ENCODE measurements around the gene HDDC2. TPM values are rescaled to one million over a fixed set of nuclear protein-coding genes. Genes with fewer than 3 reads are reported as not detected.

The HDDC2 gene
- total RNA-seq, 1 experiment from 2014 or later: 96.8 TPM

DNA sequence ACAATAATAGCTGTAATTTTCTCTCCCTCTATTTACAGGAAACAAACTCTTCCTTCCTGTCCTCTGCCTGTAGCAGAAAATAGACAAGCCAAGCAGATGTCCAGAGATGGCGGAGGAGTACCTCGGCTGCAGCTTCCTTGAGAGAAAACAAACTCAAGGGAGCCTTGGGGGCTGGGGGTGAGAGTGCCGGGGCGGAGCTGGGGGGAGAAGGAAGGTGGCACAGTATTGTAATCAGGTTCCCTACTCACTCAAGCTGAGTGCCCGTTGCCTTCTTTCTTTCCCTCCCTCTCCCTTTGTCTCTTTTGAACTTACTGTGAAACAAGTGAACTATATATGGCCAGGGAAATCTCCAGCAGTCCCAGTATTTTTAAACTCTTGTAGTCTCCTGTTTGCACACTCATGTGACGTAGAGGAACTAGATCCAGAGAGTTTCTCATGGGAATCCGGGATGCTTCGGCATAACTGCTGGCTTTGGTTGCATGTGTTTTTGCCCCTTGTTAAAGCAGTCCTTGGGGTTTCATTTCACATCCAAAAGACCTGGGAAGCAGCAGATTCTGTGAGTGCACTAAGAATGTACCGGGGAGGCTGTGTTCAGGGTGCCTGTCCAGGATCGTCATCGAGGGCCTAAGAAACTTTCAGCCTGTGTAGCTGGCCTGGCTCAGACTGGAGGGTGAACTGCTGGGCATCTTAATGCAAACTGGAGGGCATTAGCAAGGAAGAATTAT, 44.6 kb upstream of the HDDC2 start:
- Histone ChIP-seq H2AFZ (ENCODE audit: low read length) (no peak overlapping the region), H3K27me3 (ENCODE audit: low read length) (peaks cover 57% of the 10 kb centered on the region), H3K9me3 (ENCODE audit: low read length) (no peaks in the 10 kb centered on the region), H3K4me2 (ENCODE audit: low read length) (no peak overlapping the region), H4K20me1 (ENCODE audit: low read length) (no peaks in the 10 kb centered on the region), H3K27ac (ENCODE audit: low read length) (no peak overlapping the region), H3K79me2 (ENCODE audit: low read length) (no peaks in the 10 kb centered on the region), H3K9me2 (replicated peaks; ENCODE audit: low read length) (no peaks in the 10 kb centered on the region), H3F3A (ENCODE audit: low read length, unreplicated experiment) (no peaks in the 10 kb centered on the region), H3K9ac (ENCODE audit: low read length) (no peak overlapping the region), H3K36me3 (ENCODE audit: low read depth, low read length) (no peaks in the 10 kb centered on the region), H3K4me1 (ENCODE audit: insufficient read depth, low read length) (no peaks in the 10 kb centered on the region), H3K4me3 (ENCODE audit: low read length) (no peak overlapping the region)
- ChIA-PET CTCF (no interaction called here), POLR2A (ENCODE audit: unreplicated experiment) (no interaction called here)
- intact Hi-C loops (cut with micrococcal nuclease): no loop called here
- BruUV-seq (replicated peaks): no TSS peak
- no peak for DNase-seq
- no peak for ATAC-seq
- TF ChIP-seq, protein P1, sequence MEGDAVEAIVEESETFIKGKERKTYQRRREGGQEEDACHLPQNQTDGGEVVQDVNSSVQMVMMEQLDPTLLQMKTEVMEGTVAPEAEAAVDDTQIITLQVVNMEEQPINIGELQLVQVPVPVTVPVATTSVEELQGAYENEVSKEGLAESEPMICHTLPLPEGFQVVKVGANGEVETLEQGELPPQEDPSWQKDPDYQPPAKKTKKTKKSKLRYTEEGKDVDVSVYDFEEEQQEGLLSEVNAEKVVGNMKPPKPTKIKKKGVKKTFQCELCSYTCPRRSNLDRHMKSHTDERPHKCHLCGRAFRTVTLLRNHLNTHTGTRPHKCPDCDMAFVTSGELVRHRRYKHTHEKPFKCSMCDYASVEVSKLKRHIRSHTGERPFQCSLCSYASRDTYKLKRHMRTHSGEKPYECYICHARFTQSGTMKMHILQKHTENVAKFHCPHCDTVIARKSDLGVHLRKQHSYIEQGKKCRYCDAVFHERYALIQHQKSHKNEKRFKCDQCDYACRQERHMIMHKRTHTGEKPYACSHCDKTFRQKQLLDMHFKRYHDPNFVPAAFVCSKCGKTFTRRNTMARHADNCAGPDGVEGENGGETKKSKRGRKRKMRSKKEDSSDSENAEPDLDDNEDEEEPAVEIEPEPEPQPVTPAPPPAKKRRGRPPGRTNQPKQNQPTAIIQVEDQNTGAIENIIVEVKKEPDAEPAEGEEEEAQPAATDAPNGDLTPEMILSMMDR (conservative IDR thresholded peaks at IDR 0.05; ENCODE audit: low read depth, low read length): no peak
- TF ChIP-seq EZH2 (IDR thresholded peaks at IDR 0.05; ENCODE audit: low read length, unreplicated experiment): no peak

DNA sequence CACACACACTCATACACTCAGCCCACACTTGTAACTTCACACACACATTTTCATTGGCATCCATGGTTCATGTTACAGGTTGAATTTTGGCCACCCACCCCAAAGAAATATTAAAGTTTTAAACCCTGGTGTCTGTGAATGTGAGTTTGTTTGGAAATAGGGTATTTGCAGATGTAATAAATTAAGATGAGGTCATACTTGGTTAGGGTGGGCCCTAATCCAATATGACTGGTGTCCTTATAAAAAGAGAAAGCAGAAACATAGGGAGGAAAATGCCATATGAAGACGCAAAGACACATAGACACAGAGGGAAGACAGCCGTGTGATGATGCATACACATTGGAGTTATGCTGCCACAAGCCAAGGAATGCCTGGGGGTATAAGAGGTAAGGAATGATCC, 39.7 kb upstream of the HDDC2 start:
- intact Hi-C loops (cut with micrococcal nuclease): no loop called here
- H3K9me3 ChIP-seq (ENCODE audit: low read length): no peaks in the 10 kb centered on the region
- peaks cover 41% of the 10 kb centered on the region for H3K27me3 ChIP-seq (ENCODE audit: low read length)
- H3K4me3 ChIP-seq (ENCODE audit: low read length): no peak overlapping the region
- TF ChIP-seq EZH2phosphoT487 (IDR thresholded peaks at IDR 0.05; ENCODE audit: borderline replicate concordance, low read length) (no peak), EZH2 (IDR thresholded peaks at IDR 0.05; ENCODE audit: low read length, unreplicated experiment) (no peak)
- TF ChIP-seq, protein P1 (conservative IDR thresholded peaks at IDR 0.05; ENCODE audit: low read depth, low read length): no peak
- no peak overlapping the region for H2AFZ ChIP-seq (ENCODE audit: low read length)
- no peaks in the 10 kb centered on the region for H3K9me2 ChIP-seq (replicated peaks; ENCODE audit: low read length)
- POLR2A ChIA-PET (ENCODE audit: unreplicated experiment): no interaction called here
- H3K4me1 ChIP-seq (ENCODE audit: insufficient read depth, low read length): no peaks in the 10 kb centered on the region
- H4K20me1 ChIP-seq (ENCODE audit: low read length): no peaks in the 10 kb centered on the region
- no peak for DNase-seq
- ATAC-seq: no peak
- no peaks in the 10 kb centered on the region for H3F3A ChIP-seq (ENCODE audit: low read length, unreplicated experiment)
- H3K27ac ChIP-seq (ENCODE audit: low read length): no peak overlapping the region
- no peak overlapping the region for H3K9ac ChIP-seq (ENCODE audit: low read length)
- H3K36me3 ChIP-seq (ENCODE audit: low read depth, low read length): no peaks in the 10 kb centered on the region
- no peak overlapping the region for H3K4me2 ChIP-seq (ENCODE audit: low read length)
- BruUV-seq (replicated peaks): no TSS peak
- CTCF ChIA-PET: no interaction called here
- H3K79me2 ChIP-seq (ENCODE audit: low read length): no peaks in the 10 kb centered on the region

DNA sequence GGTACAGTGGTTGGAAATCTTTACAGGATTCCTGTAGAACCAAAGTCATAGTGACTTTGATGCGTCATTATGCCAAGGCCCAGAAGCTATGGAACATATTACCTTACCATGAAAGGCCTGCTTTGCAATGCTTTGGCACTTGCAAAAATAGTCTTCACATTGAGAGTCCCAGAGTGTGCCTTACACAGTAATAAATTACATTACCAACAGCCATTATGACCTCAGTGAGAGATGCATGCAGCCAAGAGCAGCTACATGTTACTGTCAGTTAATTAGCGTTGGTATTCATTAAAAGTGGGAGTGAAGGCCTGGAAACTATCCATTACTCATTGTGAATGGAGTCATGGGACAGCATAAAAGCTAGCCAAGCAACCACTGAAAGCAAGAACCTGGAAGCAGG, 39.2 kb upstream of the HDDC2 start:
- H4K20me1 ChIP-seq (ENCODE audit: low read length): no peaks in the 10 kb centered on the region
- TF ChIP-seq EZH2 (IDR thresholded peaks at IDR 0.05; ENCODE audit: low read length, unreplicated experiment) (no peak), EZH2phosphoT487 (IDR thresholded peaks at IDR 0.05; ENCODE audit: borderline replicate concordance, low read length) (no peak)
- TF ChIP-seq, protein P1 (conservative IDR thresholded peaks at IDR 0.05; ENCODE audit: low read depth, low read length): no peak
- CTCF ChIA-PET: no interaction called here
- H3K9ac ChIP-seq (ENCODE audit: low read length): no peak overlapping the region
- no peaks in the 10 kb centered on the region for H3F3A ChIP-seq (ENCODE audit: low read length, unreplicated experiment)
- no peak overlapping the region for H3K4me2 ChIP-seq (ENCODE audit: low read length)
- no TSS peak for BruUV-seq (replicated peaks)
- POLR2A ChIA-PET (ENCODE audit: unreplicated experiment): no interaction called here
- ATAC-seq (no peak), DNase-seq (no peak)
- no peaks in the 10 kb centered on the region for H3K4me1 ChIP-seq (ENCODE audit: insufficient read depth, low read length)
- no peaks in the 10 kb centered on the region for H3K9me2 ChIP-seq (replicated peaks; ENCODE audit: low read length)
- no peak overlapping the region for H2AFZ ChIP-seq (ENCODE audit: low read length)
- H3K27me3 ChIP-seq (ENCODE audit: low read length): peaks cover 41% of the 10 kb centered on the region
- H3K4me3 ChIP-seq (ENCODE audit: low read length): no peak overlapping the region
- no peaks in the 10 kb centered on the region for H3K9me3 ChIP-seq (ENCODE audit: low read length)
- no peaks in the 10 kb centered on the region for H3K79me2 ChIP-seq (ENCODE audit: low read length)
- H3K36me3 ChIP-seq (ENCODE audit: low read depth, low read length): no peaks in the 10 kb centered on the region
- intact Hi-C loops (cut with micrococcal nuclease): no loop called here
- H3K27ac ChIP-seq (ENCODE audit: low read length): no peak overlapping the region
